GM23338 (cell line): ENCODE measurements around the gene ATXN7L2. TPM values are rescaled to one million over a fixed set of nuclear protein-coding genes. Genes with fewer than 3 reads are reported as not detected.

Source experiments
- ATAC-seq: fragments of 200-7000 bp; cut with Tn5 transposase; 3 replicates; pipeline ENCODE4 v1.9.1; 2020
- DNase-seq: peaks from one replicate; pipeline ENCODE4 v3.0.0-alpha.2; 2015; ENCODE audit warnings: low spot score
- H2AFZ ChIP-seq: fragments of 200-600 bp; sonication (generic); 2 replicates; pipeline ENCODE4 v1.8.0; 2016; ENCODE audit warnings: antibody characterized with exemption, mild to moderate bottlenecking, moderate library complexity
- H3F3A ChIP-seq: fragments of 200-600 bp; sonication (generic); replicated peaks from 2 replicates; pipeline ENCODE4 v1.8.0; 2017; ENCODE audit warnings: antibody characterized with exemption, mixed run types, low read depth
- H3K27ac ChIP-seq: fragments of 200-600 bp; sonication (generic); 2 replicates; pipeline ENCODE4 v1.6.1; 2016; ENCODE audit warnings: low read depth
- H3K27me3 ChIP-seq: fragments of 200-600 bp; sonication (generic); 2 replicates; pipeline ENCODE4 v1.8.0; 2016; ENCODE audit warnings: mild to moderate bottlenecking, mixed run types, moderate library complexity; ENCODE audit not compliant: insufficient read depth
- H3K36me3 ChIP-seq: fragments of 200-600 bp; sonication (generic); 2 replicates; pipeline ENCODE4 v1.8.0; 2016; ENCODE audit warnings: mild to moderate bottlenecking; ENCODE audit not compliant: insufficient read depth
- H3K4me1 ChIP-seq: fragments of 200-600 bp; sonication (generic); 2 replicates; pipeline ENCODE4 v1.8.0; 2016; ENCODE audit warnings: mild to moderate bottlenecking, moderate library complexity; ENCODE audit not compliant: insufficient read depth
- H3K4me2 ChIP-seq: fragments of 200-600 bp; sonication (generic); 2 replicates; pipeline ENCODE4 v1.7.1; 2017; ENCODE audit warnings: mixed run types
- H3K4me3 ChIP-seq: fragments of 200-600 bp; sonication (generic); 2 replicates; pipeline ENCODE4 v1.6.1; 2016; ENCODE audit warnings: mixed run types
- H3K79me2 ChIP-seq: fragments of 200-600 bp; sonication (generic); replicated peaks from 2 replicates; pipeline ENCODE4 v1.8.0; 2017; ENCODE audit warnings: mild to moderate bottlenecking; ENCODE audit not compliant: insufficient read depth
- H3K9me2 ChIP-seq: fragments of 200-600 bp; sonication (generic); 2 replicates; pipeline ENCODE4 v1.8.0; 2017; ENCODE audit not compliant: insufficient read depth
- H4K20me1 ChIP-seq: fragments of 200-600 bp; sonication (generic); replicated peaks from 2 replicates; pipeline ENCODE4 v1.8.0; 2017; ENCODE audit warnings: mild to moderate bottlenecking; ENCODE audit not compliant: insufficient read depth
- H3K27ac Mint-ChIP-seq: 2 replicates; pipeline ENCODE4 v1.8.0; 2020; ENCODE audit warnings: inconsistent platforms, mild to moderate bottlenecking, moderate library complexity, mixed read lengths
- H3K27me3 Mint-ChIP-seq: 3 replicates; pipeline ENCODE4 v1.8.0; 2022; ENCODE audit warnings: low read depth, mild to moderate bottlenecking, moderate library complexity, mixed read lengths, inconsistent platforms; ENCODE audit not compliant: insufficient read depth, poor library complexity
- H3K36me3 Mint-ChIP-seq: 3 replicates; pipeline ENCODE4 v1.8.0; 2021; ENCODE audit warnings: low read depth, mild to moderate bottlenecking, inconsistent platforms, moderate library complexity, mixed read lengths
- H3K4me1 Mint-ChIP-seq: 3 replicates; pipeline ENCODE4 v1.8.0; 2020; ENCODE audit warnings: mild to moderate bottlenecking, inconsistent platforms, mixed read lengths
- H3K4me3 Mint-ChIP-seq: 3 replicates; pipeline ENCODE4 v1.8.0; 2021; ENCODE audit warnings: moderate library complexity, mild to moderate bottlenecking, inconsistent platforms, mixed read lengths
- H3K9me3 Mint-ChIP-seq: 3 replicates; pipeline ENCODE4 v1.8.0; 2020; ENCODE audit warnings: moderate library complexity, mild to moderate bottlenecking, inconsistent platforms, mixed read lengths
- CREB1 ChIP-seq: fragments of 250-450 bp; sonication (Bioruptor Pico); IDR thresholded peaks from 2 replicates; pipeline ENCODE4 v1.5.0; 2020; ENCODE audit warnings: low read depth, mild to moderate bottlenecking, moderate library complexity
- CTCF ChIP-seq, 2 experiments: fragments of 200-600 bp in 1 of 2; sonication (generic) in 1 of 2; conservative IDR thresholded peaks; 2 replicates each; pipeline versions ENCODE4 v1.5.1 to v1.6.1; 2016 to 2017; ENCODE audit warnings: antibody characterized with exemption in 2 of 2, low read depth in 2 of 2, mild to moderate bottlenecking in 2 of 2, moderate library complexity in 1 of 2
- ETS1 ChIP-seq: IDR thresholded peaks from 2 replicates; pipeline ENCODE4 v1.6.1; 2016; ENCODE audit warnings: antibody characterized with exemption
- EZH2 ChIP-seq: fragments of 200-600 bp; sonication (generic); IDR thresholded peaks from one replicate; pipeline ENCODE4 v1.8.0; 2017; ENCODE audit warnings: antibody characterized with exemption, mild to moderate bottlenecking, low read depth; ENCODE audit not compliant: unreplicated experiment
- EZH2phosphoT487 ChIP-seq: fragments of 200-600 bp; sonication (generic); IDR thresholded peaks from one replicate; pipeline ENCODE4 v1.8.1; 2018; ENCODE audit warnings: antibody characterized with exemption; ENCODE audit not compliant: unreplicated experiment
- JUNB ChIP-seq: IDR thresholded peaks from one replicate; pipeline ENCODE4 v1.6.1; 2016; ENCODE audit warnings: antibody characterized with exemption; ENCODE audit not compliant: unreplicated experiment
- NANOG ChIP-seq: IDR thresholded peaks from 2 replicates; pipeline ENCODE4 v1.6.1; 2016; ENCODE audit warnings: antibody characterized with exemption, borderline replicate concordance
- POLR2AphosphoS5 ChIP-seq: IDR thresholded peaks from 2 replicates; pipeline ENCODE4 v1.6.1; 2016; ENCODE audit warnings: antibody characterized with exemption, low read depth
- REST ChIP-seq: IDR thresholded peaks from one replicate; pipeline ENCODE4 v1.6.1; 2018; ENCODE audit warnings: antibody characterized with exemption; ENCODE audit not compliant: unreplicated experiment
- STAT1 ChIP-seq: IDR thresholded peaks from one replicate; pipeline ENCODE4 v1.6.1; 2016; ENCODE audit warnings: antibody characterized with exemption; ENCODE audit not compliant: unreplicated experiment
- ZNF114 ChIP-seq: fragments of 250-450 bp; sonication (Bioruptor Pico); IDR thresholded peaks from 2 replicates; pipeline ENCODE4 v1.5.0; 2020; ENCODE audit warnings: mild to moderate bottlenecking, moderate library complexity
- ZNF331 ChIP-seq: fragments of 250-450 bp; sonication (Bioruptor Pico); IDR thresholded peaks from 2 replicates; pipeline ENCODE4 v1.5.0; 2020; ENCODE audit warnings: low read depth, mild to moderate bottlenecking, moderate library complexity
- ZNF462 ChIP-seq: fragments of 250-450 bp; sonication (Bioruptor Pico); IDR thresholded peaks from 2 replicates; pipeline ENCODE4 v1.5.0; 2020; ENCODE audit warnings: mild to moderate bottlenecking, moderate library complexity
- polyA plus RNA-seq: library from polyadenylated mRNA; unstranded; fragments of >200 nt; fragmentation: Nextera tagmentation; extraction: Ambion mirVana; gene quantifications from 2 replicates; pipeline ENCODE4 v1.2.1, GENCODE V29; 2016
- total RNA-seq: library from RNA; depleted of rRNA; stranded (reverse); fragments of >200 nt; shearing (Covaris generic); gene quantifications from 2 replicates; pipeline ENCODE4 v1.2.3, GENCODE V29; 2014

The ATXN7L2 gene
- total and polyA plus RNA-seq, 2 experiments from 2014 or later = 8.0 to 9.9 TPM

GRCh38 chr1:109491372-109491771, 7.7 kb downstream of the ATXN7L2 start:
- Histone ChIP-seq H2AFZ (no peak overlapping the region), H3F3A (no peaks in the 10 kb centered on the region; the same call in 1 of the 2 replicates), H3K27ac (no peak overlapping the region), H3K4me1 (no peaks in the 10 kb centered on the region; the same call in 1 of the 2 replicates), H3K79me2 (no peaks in the 10 kb centered on the region), H3K27me3 (no peaks in the 10 kb centered on the region), H3K4me2 (no peak overlapping the region), H3K9me2 (no peaks in the 10 kb centered on the region), H4K20me1 (no peaks in the 10 kb centered on the region), H3K36me3 (no peaks in the 10 kb centered on the region), H3K4me3 (no peak overlapping the region)
- no peak for DNase-seq
- no peak for ATAC-seq
- Mint-ChIP-seq H3K36me3 (peaks cover 22% of the 10 kb centered on the region; the same call in 2 of the 3 replicates), H3K4me1 (peaks cover 3% of the 10 kb centered on the region), H3K9me3 (no peaks in the 10 kb centered on the region), H3K4me3 (no peak overlapping the region), H3K27me3 (peaks cover 14% of the 10 kb centered on the region), H3K27ac (no peak overlapping the region)
- TF ChIP-seq ZNF114 (CRISPR knock-in tag) (no peak), NANOG (no peak), POLR2AphosphoS5 (no peak), JUNB (no peak), STAT1 (no peak), CTCF (conservative IDR thresholded peaks at IDR 0.05; ENCODE audit: low read depth in 2 of 2) (no peak), CREB1 (CRISPR knock-in tag) (no peak), ZNF331 (no peak), EZH2 (no peak), ZNF462 (CRISPR knock-in tag) (no peak), ETS1 (no peak), EZH2phosphoT487 (no peak), REST (no peak)
